BE2C (cell line): ENCODE data around the gene CORO6.

Experiments used
- DNase-seq: peaks from one replicate; pipeline ENCODE4 v3.0.0-alpha.2; 2020
- H3K27me3 ChIP-seq: fragments of 250-450 bp; sonication (Bioruptor Pico); 2 replicates; pipeline ENCODE4 v1.5.1; 2020; ENCODE audit warnings: mild to moderate bottlenecking
- H3K36me3 ChIP-seq: fragments of 250-450 bp; sonication (Bioruptor Pico); 2 replicates; pipeline ENCODE4 v1.5.1; 2020; ENCODE audit warnings: mild to moderate bottlenecking
- H3K4me1 ChIP-seq: fragments of 250-450 bp; sonication (Bioruptor Pico); 2 replicates; pipeline ENCODE4 v1.5.1; 2020
- H3K4me3 ChIP-seq: 2 replicates; pipeline ENCODE4 v1.5.1; 2011; ENCODE audit warnings: low read depth, low read length
- H3K9me3 ChIP-seq: fragments of 250-450 bp; sonication (Bioruptor Pico); 2 replicates; pipeline ENCODE4 v1.5.1; 2020
- CTCF ChIP-seq: IDR thresholded peaks from 2 replicates; pipeline ENCODE4 v1.5.1; 2012; ENCODE audit warnings: mild to moderate bottlenecking, low read depth, low read length

CORO6 gene

GRCh38 chr17:29617125-29617480 is 5.6 kb downstream of the CORO6 start:
- DNase-seq = peak; percentile 78

GRCh38 chr17:29616300-29617048 is 6.2 kb downstream of the CORO6 start:
- H3K4me1 ChIP-seq = no peaks in the 10 kb centered on the region
- no peak overlapping the region for H3K4me3 ChIP-seq
- DNase-seq = no peak

More at GRCh38 chr17:29617125-29617480, 5.6 kb downstream of the CORO6 start:
- peak; percentile 61 for TF ChIP-seq CTCF
- Histone ChIP-seq H3K4me3 (no peak overlapping the region), H3K4me1 (no peaks in the 10 kb centered on the region), H3K27me3 (no peaks in the 10 kb centered on the region), H3K9me3 (no peaks in the 10 kb centered on the region), H3K36me3 (peaks cover 13% of the 10 kb centered on the region)

GRCh38 chr17:29615492-29616299 is 7.0 kb downstream of the CORO6 start:
- Histone ChIP-seq H3K4me3 (no peak overlapping the region), H3K4me1 (no peaks in the 10 kb centered on the region), H3K9me3 (no peaks in the 10 kb centered on the region), H3K27me3 (no peaks in the 10 kb centered on the region), H3K36me3 (peaks cover 13% of the 10 kb centered on the region)
- DNase-seq = no peak
- TF ChIP-seq CTCF = no peak

More at GRCh38 chr17:29616300-29617048, 6.2 kb downstream of the CORO6 start:
- no peaks in the 10 kb centered on the region for H3K27me3 ChIP-seq
- no peaks in the 10 kb centered on the region for H3K9me3 ChIP-seq
- peaks cover 13% of the 10 kb centered on the region for H3K36me3 ChIP-seq
- no peak for TF ChIP-seq CTCF

- DNase-seq = no peak
- Histone ChIP-seq H3K27me3 (no peaks in the 10 kb centered on the region), H3K36me3 (peaks cover 13% of the 10 kb centered on the region), H3K4me3 (no peak overlapping the region), H3K9me3 (no peaks in the 10 kb centered on the region), H3K4me1 (no peaks in the 10 kb centered on the region)
- no peak for TF ChIP-seq CTCF
Observed at GRCh38 chr17:29615048-29615385, 7.7 kb downstream of the CORO6 start.

GRCh38 chr17:29614349-29615047 is 8.2 kb downstream of the CORO6 start:
- no peaks in the 10 kb centered on the region for H3K9me3 ChIP-seq
- no peaks in the 10 kb centered on the region for H3K4me1 ChIP-seq
- DNase-seq = no peak
- no peaks in the 10 kb centered on the region for H3K27me3 ChIP-seq
- peaks cover 13% of the 10 kb centered on the region for H3K36me3 ChIP-seq
- H3K4me3 ChIP-seq = no peak overlapping the region
- no peak for TF ChIP-seq CTCF
